HepG2 (cell line): ENCODE results near the gene OR4D9. TPM values are rescaled to one million over a fixed set of nuclear protein-coding genes. Genes with fewer than 3 reads are reported as not detected.

Experiments
- JUND ChIP-seq: sonication (generic); formaldehyde crosslinking; IDR thresholded peaks from 2 replicates; pipeline ENCODE4 v1.8.0; 2022; ENCODE audit warnings: mild to moderate bottlenecking, missing genetic modification reagents
- NFYB ChIP-seq: sonication (generic); formaldehyde crosslinking; IDR thresholded peaks from 2 replicates; pipeline ENCODE4 v1.4.0; 2020; ENCODE audit warnings: missing genetic modification reagents
- PTBP1 ChIP-seq: fragments of 200-400 bp; formaldehyde crosslinking; IDR thresholded peaks from 2 replicates; pipeline ENCODE4 v1.6.1; 2018; ENCODE audit warnings: low read length, low read depth; ENCODE audit not compliant: poor library complexity, severe bottlenecking
- RBAK ChIP-seq: sonication (generic); formaldehyde crosslinking; IDR thresholded peaks from 2 replicates; pipeline ENCODE4 v1.5.1; 2020; ENCODE audit warnings: mild to moderate bottlenecking, missing genetic modification reagents
- SAFB2 ChIP-seq: sonication (generic); formaldehyde crosslinking; IDR thresholded peaks from 2 replicates; pipeline ENCODE4 v1.5.1; 2020; ENCODE audit warnings: missing genetic modification reagents, low read depth, mild to moderate bottlenecking, borderline replicate concordance
- SIX4 ChIP-seq: sonication (generic); formaldehyde crosslinking; IDR thresholded peaks from 2 replicates; pipeline ENCODE4 v1.4.0; 2020; ENCODE audit warnings: missing genetic modification reagents
- SNAPC4 ChIP-seq: sonication (generic); formaldehyde crosslinking; IDR thresholded peaks from 2 replicates; pipeline ENCODE4 v1.4.0; 2020; ENCODE audit warnings: mild to moderate bottlenecking, missing genetic modification reagents
- U2AF2 ChIP-seq: fragments of 200-400 bp; formaldehyde crosslinking; IDR thresholded peaks from 2 replicates; pipeline ENCODE4 v1.6.1; 2017; ENCODE audit warnings: low read depth, mild to moderate bottlenecking, low read length
- ZNF234 ChIP-seq: sonication (generic); formaldehyde crosslinking; conservative IDR thresholded peaks from 2 replicates; pipeline ENCODE4 v1.5.1; 2020; ENCODE audit warnings: mild to moderate bottlenecking, missing genetic modification reagents
- ZNF343 ChIP-seq: sonication (generic); formaldehyde crosslinking; IDR thresholded peaks from 2 replicates; pipeline ENCODE4 v1.4.0; 2020; ENCODE audit warnings: mild to moderate bottlenecking, missing genetic modification reagents
- ZNF496 ChIP-seq: sonication (generic); formaldehyde crosslinking; IDR thresholded peaks from 2 replicates; pipeline ENCODE4 v1.8.1; 2023; ENCODE audit warnings: mild to moderate bottlenecking, moderate library complexity, missing genetic modification reagents; ENCODE audit not compliant: insufficient replicate concordance
- ZNF503 ChIP-seq: sonication (generic); formaldehyde crosslinking; IDR thresholded peaks from 2 replicates; pipeline ENCODE4 v1.4.0; 2020; ENCODE audit warnings: missing genetic modification reagents
- ZNF615 ChIP-seq: sonication (generic); formaldehyde crosslinking; IDR thresholded peaks from 2 replicates; pipeline ENCODE4 v1.5.0; 2020; ENCODE audit warnings: mild to moderate bottlenecking, missing genetic modification reagents, borderline replicate concordance
- ZNF782 ChIP-seq: sonication (generic); formaldehyde crosslinking; IDR thresholded peaks from 2 replicates; pipeline ENCODE4 v1.4.0; 2020; ENCODE audit warnings: missing genetic modification reagents, mild to moderate bottlenecking, borderline replicate concordance
- ZSCAN22 ChIP-seq: sonication (generic); formaldehyde crosslinking; IDR thresholded peaks from 2 replicates; pipeline ENCODE4 v1.4.0; 2020; ENCODE audit warnings: mild to moderate bottlenecking, missing genetic modification reagents
- polyA plus RNA-seq, 8 experiments: library from polyadenylated mRNA; depleted of rRNA in 3 of 8; stranded (reverse) in 7 of 8; unstranded in 1 of 8; fragments of >200 nt; fragmentation: Illumina TruSeq in 4 of 8; extraction: Trizol in 4 of 8; gene quantifications; 2 replicates each; pipeline versions ENCODE4 v1.2.1 to v1.2.3, GENCODE V29; 2011 to 2016; ENCODE audit warnings: low read depth in 4 of 8, missing spikeins in 1 of 8, mixed read lengths in 1 of 8; ENCODE audit not compliant: insufficient read depth in 1 of 8
- total RNA-seq, 5 experiments: library from RNA; depleted of rRNA; stranded (reverse); fragments of >200 nt; fragmentation: Illumina TruSeq; extraction: Trizol; gene quantifications; 2 replicates each; pipeline ENCODE4 v1.2.3, GENCODE V29; 2016; ENCODE audit warnings: low read depth in 1 of 5
- TF ChIP-seq, protein P1 (sequence below): sonication (generic); formaldehyde crosslinking; IDR thresholded peaks from 2 replicates; pipeline ENCODE4 v1.4.0; 2020; ENCODE audit warnings: missing genetic modification reagents, borderline replicate concordance
- TF ChIP-seq, protein P2 (sequence below): sonication (generic); formaldehyde crosslinking; IDR thresholded peaks from 2 replicates; pipeline ENCODE4 v1.5.0; 2020; ENCODE audit warnings: mild to moderate bottlenecking, missing genetic modification reagents

Gene OR4D9
- total and polyA plus RNA-seq, 2 of the 13 experiments (the other 11 are each of a cell fraction or from before 2014, with no cell fraction given) = not detected

DNA sequence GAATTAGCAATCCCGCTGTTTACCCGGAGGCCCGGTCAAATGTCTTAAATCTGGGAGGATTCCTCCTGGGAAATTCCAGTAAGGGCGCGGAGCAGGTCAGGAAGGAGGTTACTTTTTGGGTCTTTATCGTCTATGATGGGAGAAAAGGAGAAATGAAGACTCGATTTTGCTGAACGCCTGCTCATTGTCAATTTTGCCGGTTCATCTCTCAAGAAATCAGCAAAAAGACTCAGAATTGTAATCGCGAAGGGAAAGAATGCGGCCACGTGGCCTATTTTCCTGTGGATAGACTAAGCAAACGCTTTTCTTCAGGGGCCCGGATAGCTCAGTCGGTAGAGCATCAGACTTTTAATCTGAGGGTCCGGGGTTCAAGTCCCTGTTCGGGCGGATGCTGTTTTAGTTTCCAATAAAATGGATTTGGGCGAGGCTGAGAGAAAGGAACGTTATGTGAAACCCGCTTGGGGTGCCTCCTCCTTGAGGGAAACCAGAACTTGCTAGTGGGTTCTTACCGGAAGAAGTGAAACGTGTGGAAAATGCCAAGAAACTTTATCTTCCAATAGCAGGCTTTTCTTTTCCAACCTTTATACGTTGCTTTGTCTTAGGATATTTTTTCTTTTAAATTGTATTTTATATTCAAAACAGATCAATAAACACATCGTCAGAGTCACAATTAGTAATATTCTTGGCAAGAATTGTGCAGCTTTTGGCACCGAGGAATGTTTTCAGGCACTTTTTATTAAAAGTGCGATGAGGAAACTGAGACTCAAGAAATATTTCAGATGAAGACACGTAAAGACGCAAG lies 45.0 kb downstream of the OR4D9 start (continued):
- TF ChIP-seq ZNF496 (CRISPR knock-in tag) (no peak), PTBP1 (no peak), JUND (no peak), ZNF615 (CRISPR knock-in tag) (no peak), ZNF782 (no peak), SAFB2 (CRISPR knock-in tag) (no peak), SIX4 (CRISPR knock-in tag) (no peak), NFYB (CRISPR knock-in tag) (no peak), ZNF234 (CRISPR knock-in tag) (no peak), RBAK (CRISPR knock-in tag) (no peak), U2AF2 (no peak), SNAPC4 (CRISPR knock-in tag) (0 out of 2 replicates have a peak, but pooled peaks have one; percentile 11), ZNF343 (CRISPR knock-in tag) (no peak), ZSCAN22 (no peak), ZNF503 (CRISPR knock-in tag) (peak; percentile 58; the same call in 1 of the 2 replicates)
- TF ChIP-seq, protein P1, sequence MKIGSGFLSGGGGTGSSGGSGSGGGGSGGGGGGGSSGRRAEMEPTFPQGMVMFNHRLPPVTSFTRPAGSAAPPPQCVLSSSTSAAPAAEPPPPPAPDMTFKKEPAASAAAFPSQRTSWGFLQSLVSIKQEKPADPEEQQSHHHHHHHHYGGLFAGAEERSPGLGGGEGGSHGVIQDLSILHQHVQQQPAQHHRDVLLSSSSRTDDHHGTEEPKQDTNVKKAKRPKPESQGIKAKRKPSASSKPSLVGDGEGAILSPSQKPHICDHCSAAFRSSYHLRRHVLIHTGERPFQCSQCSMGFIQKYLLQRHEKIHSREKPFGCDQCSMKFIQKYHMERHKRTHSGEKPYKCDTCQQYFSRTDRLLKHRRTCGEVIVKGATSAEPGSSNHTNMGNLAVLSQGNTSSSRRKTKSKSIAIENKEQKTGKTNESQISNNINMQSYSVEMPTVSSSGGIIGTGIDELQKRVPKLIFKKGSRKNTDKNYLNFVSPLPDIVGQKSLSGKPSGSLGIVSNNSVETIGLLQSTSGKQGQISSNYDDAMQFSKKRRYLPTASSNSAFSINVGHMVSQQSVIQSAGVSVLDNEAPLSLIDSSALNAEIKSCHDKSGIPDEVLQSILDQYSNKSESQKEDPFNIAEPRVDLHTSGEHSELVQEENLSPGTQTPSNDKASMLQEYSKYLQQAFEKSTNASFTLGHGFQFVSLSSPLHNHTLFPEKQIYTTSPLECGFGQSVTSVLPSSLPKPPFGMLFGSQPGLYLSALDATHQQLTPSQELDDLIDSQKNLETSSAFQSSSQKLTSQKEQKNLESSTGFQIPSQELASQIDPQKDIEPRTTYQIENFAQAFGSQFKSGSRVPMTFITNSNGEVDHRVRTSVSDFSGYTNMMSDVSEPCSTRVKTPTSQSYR (CRISPR knock-in tag) = no peak
- TF ChIP-seq, protein P2, sequence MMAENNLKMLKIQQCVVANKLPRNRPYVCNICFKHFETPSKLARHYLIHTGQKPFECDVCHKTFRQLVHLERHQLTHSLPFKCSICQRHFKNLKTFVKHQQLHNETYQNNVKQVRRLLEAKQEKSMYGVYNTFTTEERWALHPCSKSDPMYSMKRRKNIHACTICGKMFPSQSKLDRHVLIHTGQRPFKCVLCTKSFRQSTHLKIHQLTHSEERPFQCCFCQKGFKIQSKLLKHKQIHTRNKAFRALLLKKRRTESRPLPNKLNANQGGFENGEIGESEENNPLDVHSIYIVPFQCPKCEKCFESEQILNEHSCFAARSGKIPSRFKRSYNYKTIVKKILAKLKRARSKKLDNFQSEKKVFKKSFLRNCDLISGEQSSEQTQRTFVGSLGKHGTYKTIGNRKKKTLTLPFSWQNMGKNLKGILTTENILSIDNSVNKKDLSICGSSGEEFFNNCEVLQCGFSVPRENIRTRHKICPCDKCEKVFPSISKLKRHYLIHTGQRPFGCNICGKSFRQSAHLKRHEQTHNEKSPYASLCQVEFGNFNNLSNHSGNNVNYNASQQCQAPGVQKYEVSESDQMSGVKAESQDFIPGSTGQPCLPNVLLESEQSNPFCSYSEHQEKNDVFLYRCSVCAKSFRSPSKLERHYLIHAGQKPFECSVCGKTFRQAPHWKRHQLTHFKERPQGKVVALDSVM (CRISPR knock-in tag) = no peak
